ENCODE data around the gene RNF213. TPM values are rescaled to one million over a fixed set of nuclear protein-coding genes. Genes with fewer than 3 reads are reported as not detected.

RNF213 gene
- total RNA-seq, 1 experiment from 2014 or later: 70.5 TPM

- no peaks in the 10 kb centered on the region for H3K9me3 Mint-ChIP-seq
- TF ChIP-seq GABPB1 (CRISPR knock-in tag; IDR thresholded peaks at IDR 0.05): no peak
- TF ChIP-seq ZNF423 (CRISPR knock-in tag; IDR thresholded peaks at IDR 0.05): no peak
- DNase-seq (ENCODE audit: low spot score): no peak
- ChIA-PET POLR2A (no interaction called here), CTCF (interaction anchor here (0.8 to 3.8 kb wide), 3 partner anchors 11 to 313 kb away, joined by 4 to 13 read pairs (median 4); partner anchors contain the start of gene GAA)
- H3K27me3 Mint-ChIP-seq (ENCODE audit: low read depth): peaks cover 28% of the 10 kb centered on the region
- peak; percentile 9; the same call in 1 of the 2 replicates for ATAC-seq
- peak overlapping the region; percentile 89 for H3K4me3 Mint-ChIP-seq
- peaks cover 9% of the 10 kb centered on the region for H3K4me1 Mint-ChIP-seq
- no peak overlapping the region for H3K27ac Mint-ChIP-seq
- peaks cover 6% of the 10 kb centered on the region; the same call in 1 of the 2 replicates for H3K36me3 Mint-ChIP-seq
Measured at GRCh38 chr17:80414508-80414802, 153.8 kb downstream of the RNF213 start.

GRCh38 chr17:80414803-80415625 lies 154.4 kb downstream of the RNF213 start, which contains the start of gene ENDOV:
ENDOV (plus strand) TSS chr17:80415167; CDS start chr17:80415195, 28 bp downstream.
- DNase-seq (ENCODE audit: low spot score): peak; percentile 90
- ChIA-PET CTCF (interaction anchor here (0.6 to 3.8 kb wide), 6 partner anchors 9 to 485 kb away, joined by 3 to 13 read pairs (median 4); partner anchors contain the start of gene GAA), POLR2A (no interaction called here)
- TF ChIP-seq USF2 (CRISPR knock-in tag; IDR thresholded peaks at IDR 0.05): no peak
- TF ChIP-seq ELF4 (CRISPR knock-in tag; IDR thresholded peaks at IDR 0.05; ENCODE audit: low read depth): no peak
- TF ChIP-seq ZNF396 (CRISPR knock-in tag; IDR thresholded peaks at IDR 0.05; ENCODE audit: borderline replicate concordance): no peak
- no peak for TF ChIP-seq CREB1 (CRISPR knock-in tag; IDR thresholded peaks at IDR 0.05)
- no peak for TF ChIP-seq JAZF1 (CRISPR knock-in tag; IDR thresholded peaks at IDR 0.05)
- TF ChIP-seq FOXK1 (CRISPR knock-in tag; IDR thresholded peaks at IDR 0.05): no peak
- no peak for TF ChIP-seq IRF1 (CRISPR knock-in tag; IDR thresholded peaks at IDR 0.05)
- TF ChIP-seq ZNF232 (CRISPR knock-in tag; IDR thresholded peaks at IDR 0.05): no peak
- no peak for TF ChIP-seq PRDM15 (CRISPR knock-in tag; IDR thresholded peaks at IDR 0.05)
- peak; percentile 88 for TF ChIP-seq GABPB1 (CRISPR knock-in tag; IDR thresholded peaks at IDR 0.05)
- 0 out of 2 replicates have a peak, but pooled peaks have one; percentile 12 for TF ChIP-seq TEAD1 (CRISPR knock-in tag; IDR thresholded peaks at IDR 0.05)
- peak; percentile 65 for TF ChIP-seq SP1 (CRISPR knock-in tag; conservative IDR thresholded peaks at IDR 0.05)
- TF ChIP-seq SMAD4 (CRISPR knock-in tag; IDR thresholded peaks at IDR 0.05): no peak
- TF ChIP-seq ERG (CRISPR knock-in tag; IDR thresholded peaks at IDR 0.05): no peak
- no peak for TF ChIP-seq RORB (CRISPR knock-in tag; IDR thresholded peaks at IDR 0.05)
- no peak for TF ChIP-seq JUN (CRISPR knock-in tag; IDR thresholded peaks at IDR 0.05)
- TF ChIP-seq ZNF219 (CRISPR knock-in tag; IDR thresholded peaks at IDR 0.05; ENCODE audit: borderline replicate concordance): no peak
- no peak for TF ChIP-seq GRHL2 (CRISPR knock-in tag; IDR thresholded peaks at IDR 0.05; ENCODE audit: insufficient replicate concordance, severe bottlenecking)
- TF ChIP-seq KAT7 (CRISPR knock-in tag; IDR thresholded peaks at IDR 0.05; ENCODE audit: borderline replicate concordance): 0 out of 2 replicates have a peak, but pooled peaks have one; percentile 51
- 0 out of 2 replicates have a peak, but pooled peaks have one; percentile 8 for TF ChIP-seq NFYB (CRISPR knock-in tag; conservative IDR thresholded peaks at IDR 0.05; ENCODE audit: low read depth)
- TF ChIP-seq TEAD4 (CRISPR knock-in tag; IDR thresholded peaks at IDR 0.05): no peak
- peak; percentile 46 for TF ChIP-seq HMGA2 (CRISPR knock-in tag; IDR thresholded peaks at IDR 0.05)
- peak; percentile 49 for TF ChIP-seq MAX (CRISPR knock-in tag; IDR thresholded peaks at IDR 0.05)
- TF ChIP-seq NFE2L1 (CRISPR knock-in tag; IDR thresholded peaks at IDR 0.05): no peak
- TF ChIP-seq ZNF423 (CRISPR knock-in tag; IDR thresholded peaks at IDR 0.05): no peak
- TF ChIP-seq PREB (CRISPR knock-in tag; IDR thresholded peaks at IDR 0.05; ENCODE audit: borderline replicate concordance): 0 out of 2 replicates have a peak, but pooled peaks have one; percentile 4

More at GRCh38 chr17:80414803-80415625, 154.4 kb downstream of the RNF213 start, which contains the start of gene ENDOV:
- ATAC-seq: peak; percentile 89
- Mint-ChIP-seq H3K27ac (peak within 1 kb of the TSS; percentile 70; the same call in 1 of the 2 replicates), H3K9me3 (no peaks in the 10 kb centered on the region), H3K4me3 (peak within 1 kb of the TSS; percentile 89), H3K4me1 (peaks cover 9% of the 10 kb centered on the region), H3K27me3 (ENCODE audit: low read depth) (peaks cover 28% of the 10 kb centered on the region), H3K36me3 (peaks cover 6% of the 10 kb centered on the region; the same call in 1 of the 2 replicates)

Measured in WTC11 (cell line).